ENCODE measurements around the gene OR4D2. TPM values are rescaled to one million over a fixed set of nuclear protein-coding genes. Genes with fewer than 3 reads are reported as not detected.

OR4D2 gene
- total RNA-seq, 2 experiments from 2014 or later = not detected

DNA sequence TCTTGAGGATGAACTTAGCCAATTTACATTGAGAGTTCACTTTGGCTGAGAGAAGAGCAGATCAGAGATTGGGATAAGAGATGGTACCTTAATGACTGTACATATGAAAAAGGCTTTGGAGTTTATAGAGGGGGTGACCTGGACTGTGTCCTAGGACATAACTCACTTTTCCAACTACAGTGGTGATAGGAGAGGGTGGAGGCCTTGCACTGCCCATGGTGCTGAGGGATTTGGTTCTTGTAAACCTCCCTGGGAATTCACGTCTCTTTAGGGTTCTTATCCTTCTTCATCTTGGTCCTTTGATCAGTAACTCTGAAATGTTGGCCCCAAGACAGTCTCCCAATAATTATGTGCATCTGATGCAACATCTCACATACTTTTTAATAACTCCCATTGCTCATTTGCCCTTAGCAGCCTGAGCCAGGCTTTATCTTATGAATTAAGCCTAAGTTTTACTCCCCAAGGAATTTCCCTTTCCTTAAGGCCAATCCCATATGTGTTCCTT lies 18.8 kb upstream of the OR4D2 start, which contains the start of gene OR4D1:
Gene OR4D1 (plus strand): TSS at position 455 of the 505 bp plus-strand sequence. CDS start 6,770 bp downstream, outside the sequence.
- Histone ChIP-seq H3K4me3 (ENCODE audit: low read length) (no peak within 1 kb of the TSS), H3K4me1 (ENCODE audit: insufficient read depth, low read length) (peaks cover 23% of the 10 kb centered on the region), H3K36me3 (ENCODE audit: insufficient read depth, low read length) (no peaks in the 10 kb centered on the region), H3K9me3 (ENCODE audit: control insufficient read depth in 1 of 2, insufficient read depth in 1 of 2, low read length in 2 of 2) (peaks cover 6 to 22% of the 10 kb centered on the region in 2 experiments), H3K27me3 (ENCODE audit: control insufficient read depth in 1 of 2, insufficient read depth in 2 of 2, low read length in 2 of 2) (no peaks in the 10 kb centered on the region), H3K27ac (ENCODE audit: low read depth in 1 of 2, low read length in 2 of 2) (no peak within 1 kb of the TSS)
- intact Hi-C loops (cut with DNase I, micrococcal nuclease) = no loop called here
- no peaks in the 10 kb centered on the region for H3K27me3 Mint-ChIP-seq
- H3K9me3 Mint-ChIP-seq = peaks cover 26% of the 10 kb centered on the region
- peaks cover 50% of the 10 kb centered on the region for H3K4me1 Mint-ChIP-seq (ENCODE audit: low read depth)
- ATAC-seq (ENCODE audit: poor library complexity) = no peak
- TF ChIP-seq, protein P1, sequence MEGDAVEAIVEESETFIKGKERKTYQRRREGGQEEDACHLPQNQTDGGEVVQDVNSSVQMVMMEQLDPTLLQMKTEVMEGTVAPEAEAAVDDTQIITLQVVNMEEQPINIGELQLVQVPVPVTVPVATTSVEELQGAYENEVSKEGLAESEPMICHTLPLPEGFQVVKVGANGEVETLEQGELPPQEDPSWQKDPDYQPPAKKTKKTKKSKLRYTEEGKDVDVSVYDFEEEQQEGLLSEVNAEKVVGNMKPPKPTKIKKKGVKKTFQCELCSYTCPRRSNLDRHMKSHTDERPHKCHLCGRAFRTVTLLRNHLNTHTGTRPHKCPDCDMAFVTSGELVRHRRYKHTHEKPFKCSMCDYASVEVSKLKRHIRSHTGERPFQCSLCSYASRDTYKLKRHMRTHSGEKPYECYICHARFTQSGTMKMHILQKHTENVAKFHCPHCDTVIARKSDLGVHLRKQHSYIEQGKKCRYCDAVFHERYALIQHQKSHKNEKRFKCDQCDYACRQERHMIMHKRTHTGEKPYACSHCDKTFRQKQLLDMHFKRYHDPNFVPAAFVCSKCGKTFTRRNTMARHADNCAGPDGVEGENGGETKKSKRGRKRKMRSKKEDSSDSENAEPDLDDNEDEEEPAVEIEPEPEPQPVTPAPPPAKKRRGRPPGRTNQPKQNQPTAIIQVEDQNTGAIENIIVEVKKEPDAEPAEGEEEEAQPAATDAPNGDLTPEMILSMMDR (IDR thresholded peaks at IDR 0.05) = no peak
- H3K36me3 Mint-ChIP-seq (ENCODE audit: low read depth) = peaks cover 69% of the 10 kb centered on the region
- ChIA-PET POLR2A (interaction anchor here (1.4 kb wide), 1 partner anchor 9 kb away, joined by 5 read pairs; no protein-coding TSS in a partner anchor), CTCF (interaction anchor here (1.1 kb wide), 1 partner anchor 18 kb away, joined by 3 read pairs; no protein-coding TSS in a partner anchor)
- H3K4me3 Mint-ChIP-seq = no peak within 1 kb of the TSS
- no peak within 1 kb of the TSS for H3K27ac Mint-ChIP-seq
- DNase-seq = no peak

DNA sequence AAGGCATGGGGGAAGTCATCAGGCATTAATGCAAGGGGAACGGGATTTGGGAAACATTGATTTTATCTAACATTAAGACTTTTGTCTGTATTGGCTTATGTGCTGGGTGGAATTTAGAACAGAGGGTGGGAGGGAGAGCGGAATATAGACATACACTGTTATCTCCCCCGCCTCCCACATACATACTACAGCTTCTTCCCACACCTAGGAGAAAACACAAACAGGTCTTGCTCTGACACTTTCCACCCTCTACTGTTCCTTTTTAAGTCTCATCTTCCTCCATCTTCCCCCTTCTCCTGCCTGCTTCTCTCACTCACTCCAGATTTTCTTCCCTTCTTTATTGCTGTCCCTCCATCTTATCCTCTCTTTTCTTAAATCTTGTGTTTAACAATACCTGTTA lies 18.2 kb upstream of the OR4D2 start:
- Histone ChIP-seq H3K27ac (ENCODE audit: low read depth in 1 of 2, low read length in 2 of 2) (no peak overlapping the region), H3K9me3 (ENCODE audit: control insufficient read depth in 1 of 2, insufficient read depth in 1 of 2, low read length in 2 of 2) (peaks cover 6 to 22% of the 10 kb centered on the region in 2 experiments), H3K4me3 (ENCODE audit: low read length) (no peak overlapping the region), H3K27me3 (ENCODE audit: control insufficient read depth in 1 of 2, insufficient read depth in 2 of 2, low read length in 2 of 2) (no peaks in the 10 kb centered on the region), H3K4me1 (ENCODE audit: insufficient read depth, low read length) (peaks cover 28% of the 10 kb centered on the region), H3K36me3 (ENCODE audit: insufficient read depth, low read length) (no peaks in the 10 kb centered on the region)
- peaks cover 29% of the 10 kb centered on the region for H3K9me3 Mint-ChIP-seq
- intact Hi-C loops (cut with DNase I, micrococcal nuclease) = no loop called here
- no peak overlapping the region for H3K4me3 Mint-ChIP-seq
- H3K4me1 Mint-ChIP-seq (ENCODE audit: low read depth) = peaks cover 56% of the 10 kb centered on the region
- ATAC-seq (ENCODE audit: poor library complexity) (no peak), DNase-seq (no peak)
- TF ChIP-seq, protein P1 (IDR thresholded peaks at IDR 0.05) = no peak
- ChIA-PET CTCF (no interaction called here), POLR2A (no interaction called here)
- no peak overlapping the region for H3K27ac Mint-ChIP-seq
- H3K27me3 Mint-ChIP-seq = no peaks in the 10 kb centered on the region
- H3K36me3 Mint-ChIP-seq (ENCODE audit: low read depth) = peaks cover 72% of the 10 kb centered on the region

DNA sequence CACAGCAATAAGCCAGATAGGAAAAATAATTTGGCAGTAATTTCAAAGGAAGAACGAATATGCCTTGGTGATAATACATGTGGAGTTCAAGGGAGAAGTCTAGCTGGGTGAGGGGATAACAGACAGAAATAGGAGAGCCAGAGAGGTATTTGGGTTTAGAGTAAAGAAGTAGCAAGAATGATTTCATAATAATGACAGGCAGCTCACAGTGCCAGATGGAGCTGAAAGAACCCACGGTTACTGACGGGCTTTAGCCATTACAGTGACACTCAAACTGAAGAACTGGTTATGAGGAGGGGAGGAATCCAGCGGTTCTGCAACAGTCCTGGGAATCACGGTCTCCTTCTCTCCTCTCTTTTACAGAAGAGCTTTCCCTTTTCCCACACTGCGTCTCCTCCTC lies 16.4 kb upstream of the OR4D2 start:
- H3K27me3 Mint-ChIP-seq = no peaks in the 10 kb centered on the region
- H3K4me1 Mint-ChIP-seq (ENCODE audit: low read depth) = peaks cover 73% of the 10 kb centered on the region
- H3K4me3 Mint-ChIP-seq = no peak overlapping the region
- ChIA-PET POLR2A (interaction anchor here (1.6 kb wide), 1 partner anchor 300 kb away, joined by 4 read pairs; the partner anchor contains the start of gene MRPS23), CTCF (no interaction called here)
- ATAC-seq (ENCODE audit: poor library complexity) (no peak), DNase-seq (no peak)
- H3K36me3 Mint-ChIP-seq (ENCODE audit: low read depth) = peaks cover 58% of the 10 kb centered on the region
- H3K36me3 ChIP-seq (ENCODE audit: insufficient read depth, low read length) = no peaks in the 10 kb centered on the region
- peaks cover 46% of the 10 kb centered on the region for H3K4me1 ChIP-seq (ENCODE audit: insufficient read depth, low read length)
- peaks cover 0 to 6% of the 10 kb centered on the region in 2 experiments for H3K9me3 ChIP-seq (ENCODE audit: control insufficient read depth in 1 of 2, insufficient read depth in 1 of 2, low read length in 2 of 2)
- TF ChIP-seq, protein P1 (IDR thresholded peaks at IDR 0.05) = no peak
- no peak overlapping the region for H3K4me3 ChIP-seq (ENCODE audit: low read length)
- H3K27ac ChIP-seq (ENCODE audit: low read depth in 1 of 2, low read length in 2 of 2) = no peak overlapping the region
- intact Hi-C loops (cut with DNase I, micrococcal nuclease) = no loop called here
- H3K9me3 Mint-ChIP-seq = peaks cover 27% of the 10 kb centered on the region
- peak overlapping the region; percentile 25 for H3K27ac Mint-ChIP-seq
- H3K27me3 ChIP-seq (ENCODE audit: control insufficient read depth in 1 of 2, insufficient read depth in 2 of 2, low read length in 2 of 2) = no peaks in the 10 kb centered on the region
